ENCODE data around the gene TM6SF1. TPM values are rescaled to one million over a fixed set of nuclear protein-coding genes. Genes with fewer than 3 reads are reported as not detected.

TM6SF1 gene
- not detected in 5 replicates for total RNA-seq (2022; extraction: Qiagen RNA extraction)

GRCh38 chr15:83106994-83107840 is at the start of gene TM6SF1:
Gene TM6SF1, plus strand, starts transcription at chr15:83107645. Its CDS starts 36 bp downstream, at chr15:83107681.

GRCh38 chr15:83066734-83067637 is 40.5 kb upstream of the TM6SF1 start, which contains the start of gene BTBD1:
Gene BTBD1, minus strand, starts transcription at chr15:83067252. Its CDS starts 101 bp downstream, at chr15:83067151.

Other genes starting within 250 kb of the TM6SF1 start
- gene HOMER2, start 154.9 kb upstream of the TM6SF1 start, total RNA-seq (2022; extraction: Qiagen RNA extraction) = 14.0 to 17.9 TPM (median 16.8 TPM) in 5 replicates
- gene RAMAC, start 121.4 kb upstream of the TM6SF1 start, total RNA-seq (2022; extraction: Qiagen RNA extraction) = 41.5 to 63.9 TPM (median 42.8 TPM) in 5 replicates
- 44.6 to 50.6 TPM (median 48.6 TPM) in 5 replicates for gene C15orf40, start 96.0 kb upstream of the TM6SF1 start, total RNA-seq (2022; extraction: Qiagen RNA extraction)
- 47.2 to 61.0 TPM (median 56.2 TPM) in 5 replicates for gene BTBD1, start 40.4 kb upstream of the TM6SF1 start, total RNA-seq (2022; extraction: Qiagen RNA extraction)
- gene HDGFL3, start 100.2 kb downstream of the TM6SF1 start, total RNA-seq (2022; extraction: Qiagen RNA extraction) = 43.4 to 70.7 TPM (median 54.8 TPM) in 5 replicates
- gene BNC1, start 177.0 kb downstream of the TM6SF1 start, total RNA-seq (2022; extraction: Qiagen RNA extraction) = 0.72 to 0.95 TPM (median 0.76 TPM) in 5 replicates